GM18907 (cell line): ENCODE results near the gene RFTN1.

Experiments used
- ATAC-seq: cut with Tn5 transposase; IDR thresholded peaks from one replicate; pipeline ENCODE4 v1.9.1; 2021; ENCODE audit warnings: mild to moderate bottlenecking, moderate library complexity; ENCODE audit not compliant: unreplicated experiment

RFTN1 gene

DNA sequence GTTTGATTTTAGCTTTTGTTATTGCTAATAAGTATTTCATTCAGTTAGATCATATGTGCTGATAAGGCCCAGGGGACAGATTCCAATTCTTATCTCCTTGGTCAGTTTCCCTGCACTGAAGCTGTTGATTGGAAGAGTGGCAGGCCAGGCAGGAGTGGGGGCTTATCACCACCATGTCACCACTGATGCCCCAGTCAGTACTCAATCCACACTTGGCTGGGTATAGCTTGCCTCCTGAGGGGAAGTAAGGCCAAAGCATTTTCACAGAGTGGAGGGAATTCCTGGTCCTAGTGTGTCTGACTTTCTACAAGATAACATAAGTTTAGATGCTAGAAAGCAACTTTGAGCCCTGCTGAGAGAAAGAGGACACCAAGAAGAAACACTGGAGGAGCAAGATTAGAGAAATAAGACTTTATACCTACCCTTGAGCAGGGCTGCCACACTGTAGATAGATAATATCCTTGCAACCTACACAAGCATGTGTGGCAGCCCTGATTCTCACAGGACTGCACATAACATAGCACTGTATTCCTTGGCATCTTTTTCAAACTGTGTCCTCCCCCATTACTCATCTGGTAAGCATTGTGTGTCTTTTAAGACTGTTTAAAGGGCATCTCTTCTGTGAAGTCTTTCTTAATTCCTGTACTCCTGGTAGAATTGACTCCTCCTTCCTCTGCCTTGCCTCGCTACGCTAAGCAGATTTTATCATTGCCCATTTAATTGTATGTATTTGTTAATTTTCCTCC, 224.2 kb downstream of the RFTN1 start:
- ATAC-seq, result no peak

DNA sequence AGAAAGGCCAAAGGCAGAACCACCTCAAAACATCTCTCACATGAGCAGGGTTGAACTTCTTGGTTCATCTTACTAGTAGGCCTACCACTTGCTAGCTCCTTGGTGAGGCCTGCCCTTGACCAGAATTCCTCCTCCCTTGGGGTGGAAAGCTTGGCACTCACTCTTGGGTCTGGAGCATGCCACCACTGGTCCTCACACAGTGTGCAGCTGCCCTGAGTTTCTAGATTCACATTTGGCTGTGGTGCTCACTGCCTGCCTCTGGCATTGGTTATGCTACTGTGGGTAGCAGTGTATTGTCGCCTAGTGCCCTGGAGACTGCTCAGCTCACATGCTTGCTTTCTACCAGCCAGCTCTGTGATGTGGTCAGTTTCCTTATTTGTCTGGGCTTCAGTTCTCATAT, 224.8 kb downstream of the RFTN1 start:
- no peak for ATAC-seq

DNA sequence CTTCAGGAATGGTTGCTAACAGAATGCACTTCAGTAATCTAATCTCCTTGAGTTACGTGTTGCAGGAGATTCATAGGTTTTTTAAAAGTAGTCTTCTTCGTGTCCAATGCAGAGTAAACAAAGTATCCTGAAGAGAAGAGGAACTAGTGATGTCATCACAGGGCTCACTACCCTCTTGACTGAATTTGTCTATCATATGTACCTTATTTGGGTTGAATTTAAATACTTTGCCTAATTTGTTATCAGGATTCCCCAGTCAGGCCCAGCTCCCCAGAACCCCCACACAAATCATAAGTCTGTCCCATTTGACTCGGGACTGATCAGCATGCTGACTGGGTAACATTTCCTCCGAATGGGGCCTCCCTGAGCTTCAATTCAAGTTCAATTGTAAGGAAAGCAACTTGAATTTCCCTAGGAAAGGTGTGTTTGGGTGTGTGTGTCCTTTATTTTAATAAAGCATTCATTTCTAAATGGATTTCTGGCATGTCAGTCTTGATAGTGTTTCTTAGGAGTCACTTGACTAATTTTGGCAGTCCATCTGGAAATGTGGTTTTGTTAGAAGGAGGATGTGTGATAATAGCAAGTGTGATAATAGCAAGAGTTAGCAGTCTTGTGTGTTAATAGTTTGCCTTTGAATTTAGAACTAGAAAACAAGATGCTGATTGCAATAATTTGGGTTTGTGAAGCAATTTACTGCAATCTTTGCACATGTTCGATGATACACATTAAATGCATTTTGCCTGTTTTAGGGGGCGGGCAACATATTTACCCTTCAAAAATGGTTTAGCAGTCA, 226.6 kb downstream of the RFTN1 start:
- no peak for ATAC-seq

- peak; percentile 61 for ATAC-seq
These were observed 227.3 kb downstream of the RFTN1 start for GRCh38 chr3:16286161-16286560.

DNA sequence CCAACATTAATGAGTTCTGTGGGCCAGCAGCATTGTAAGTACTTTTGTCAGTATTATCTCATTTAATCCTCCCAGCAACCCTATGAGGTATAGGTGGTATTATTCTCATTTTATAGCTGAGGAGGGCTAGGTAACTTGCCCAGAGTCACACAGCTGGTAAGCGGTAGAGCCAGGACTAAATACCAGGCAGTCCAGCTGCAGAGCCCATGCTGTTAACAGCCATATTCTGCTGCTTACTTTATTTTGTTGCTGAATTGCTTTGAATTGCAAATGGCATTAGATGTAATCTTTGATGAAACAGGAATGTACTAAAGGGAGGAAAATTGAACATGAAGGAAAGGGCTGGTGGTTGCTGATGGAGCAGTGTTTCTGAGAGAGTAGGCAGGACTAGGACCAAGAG, 228.9 kb downstream of the RFTN1 start:
- no peak for ATAC-seq

DNA sequence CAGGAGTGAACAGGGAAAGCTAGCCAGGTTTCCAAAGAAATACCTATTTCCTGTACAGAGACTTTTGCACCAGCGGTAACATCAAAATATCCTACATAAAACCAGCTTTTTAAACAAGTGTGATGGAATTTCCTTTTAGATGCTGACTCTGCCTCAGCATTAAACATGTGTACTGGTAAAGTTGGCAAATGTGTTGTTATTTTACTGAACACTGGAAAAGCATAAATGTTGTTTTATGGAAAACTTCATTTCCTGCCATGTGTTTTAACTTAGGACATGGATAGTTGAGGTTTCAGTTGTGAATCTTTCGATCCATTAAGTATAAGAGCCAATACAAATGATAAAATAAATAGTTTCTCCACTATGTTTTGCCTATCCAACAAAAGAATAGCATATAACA, 232.8 kb downstream of the RFTN1 start:
- ATAC-seq, result no peak

GRCh38 chr3:16279010-16279801, 234.3 kb downstream of the RFTN1 start:
- ATAC-seq, result no peak

DNA sequence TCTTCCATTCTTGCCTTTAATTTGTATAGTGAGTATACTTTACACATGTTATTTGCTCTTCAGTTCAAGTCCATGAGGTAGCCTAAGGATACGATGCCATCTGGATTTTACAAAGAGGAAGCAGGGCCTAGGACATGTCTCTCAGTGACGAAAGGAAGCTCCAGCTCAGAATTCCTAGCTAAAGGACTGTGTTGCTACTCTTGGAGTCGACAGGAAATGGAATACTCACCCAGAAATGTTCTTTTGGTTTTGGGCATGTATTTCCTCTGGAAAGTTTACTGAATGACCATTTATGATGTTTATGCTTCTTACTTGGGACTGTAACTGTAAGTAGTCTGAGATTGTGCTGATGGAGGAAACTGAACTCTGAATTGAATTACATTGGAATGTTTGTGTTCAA, 236.0 kb downstream of the RFTN1 start:
- ATAC-seq, result no peak

- ATAC-seq, result no peak
These were observed 239.6 kb downstream of the RFTN1 start for GRCh38 chr3:16273867-16274266.

DNA sequence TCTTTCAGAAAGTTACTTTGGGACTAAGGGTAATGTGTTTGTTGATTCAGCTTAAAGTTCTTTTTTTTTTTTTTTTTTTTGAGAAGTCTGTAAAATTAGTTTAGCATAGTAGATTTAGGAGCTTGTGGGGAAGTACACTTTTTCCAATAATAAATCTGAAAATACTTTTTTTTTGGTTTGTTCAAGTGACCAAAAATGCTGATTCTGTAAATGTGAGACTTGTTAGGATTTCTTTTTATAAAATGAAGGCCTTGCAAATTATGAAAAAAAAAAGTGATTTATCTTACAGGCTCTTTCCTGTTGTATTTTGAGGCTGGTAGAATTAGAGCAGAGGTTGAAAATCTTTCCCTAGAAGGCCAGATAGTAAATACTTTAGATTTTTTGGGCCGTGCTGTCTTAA, 240.9 kb downstream of the RFTN1 start:
- no peak for ATAC-seq

DNA sequence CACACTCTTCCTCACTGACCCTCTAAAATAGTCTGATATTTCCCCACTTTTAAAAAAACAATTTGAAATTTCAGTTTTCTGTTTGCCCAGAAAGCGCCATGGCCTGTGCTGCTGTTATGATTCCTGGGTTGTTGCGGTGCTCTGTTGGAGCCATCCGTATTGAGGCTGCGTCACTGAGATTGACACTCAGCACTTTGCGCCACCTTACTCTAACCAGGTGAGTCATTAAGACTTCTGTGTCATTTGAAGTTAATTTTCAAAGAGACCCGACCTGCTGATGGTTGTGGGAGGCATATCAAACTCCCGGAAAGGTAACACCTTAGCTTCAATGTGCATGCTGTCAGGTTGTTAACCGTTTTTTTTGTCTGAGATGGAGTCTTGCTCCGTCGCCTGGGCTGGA, 242.6 kb downstream of the RFTN1 start:
- no peak for ATAC-seq

DNA sequence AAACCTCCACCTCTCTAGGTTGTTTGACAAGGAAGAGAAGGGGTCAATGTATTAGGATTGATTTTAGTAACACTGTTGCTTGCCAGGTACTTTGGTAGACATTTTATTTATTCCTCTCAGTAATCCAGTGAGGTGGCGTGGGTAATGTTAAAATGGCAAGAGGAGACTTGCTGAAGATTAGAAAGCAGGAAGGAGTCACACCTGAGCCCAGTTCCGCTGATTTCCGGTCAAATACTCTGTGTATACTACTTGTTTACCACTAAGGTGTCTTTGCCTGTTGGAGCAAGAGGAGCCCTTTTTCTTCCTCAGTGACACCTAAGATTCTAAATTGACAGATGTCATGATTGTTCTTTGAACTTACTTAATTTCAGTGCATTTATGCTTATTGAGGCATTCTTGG, 246.8 kb downstream of the RFTN1 start:
- no peak for ATAC-seq
